Mononuclear cell (primary cell): Measurements from ENCODE around the gene MAP4K5. TPM values are rescaled to one million over a fixed set of nuclear protein-coding genes. Genes with fewer than 3 reads are reported as not detected.
"Not testable (repeated sequence)": the region's sequence is repeated elsewhere in the genome, so short reads cannot be mapped to it uniquely, and the experiment has no call there.

ENCODE experiments used
- H3K27me3 ChIP-seq: 2 replicates; pipeline ENCODE4 v1.6.0; 2011; ENCODE audit warnings: low read length, control low read depth; ENCODE audit not compliant: insufficient read depth
- H3K4me1 ChIP-seq: 2 replicates; pipeline ENCODE4 v1.5.1; 2011; ENCODE audit warnings: mild to moderate bottlenecking, low read length, control low read depth; ENCODE audit not compliant: insufficient read depth
- H3K4me3 ChIP-seq: 2 replicates; pipeline ENCODE4 v1.5.1; 2011; ENCODE audit warnings: mild to moderate bottlenecking, low read length, moderate library complexity
- H3K9me3 ChIP-seq: 2 replicates; pipeline ENCODE4 v1.5.1; 2011; ENCODE audit warnings: low read depth, mild to moderate bottlenecking, control low read depth, low read length
- total RNA-seq: library from RNA; depleted of rRNA; stranded (reverse); fragments of >200 nt; gene quantifications from one replicate; pipeline ENCODE4 v1.2.3, GENCODE V29; 2012

Gene MAP4K5
- total RNA-seq, 1 donor, result 53.0 TPM

- Histone ChIP-seq H3K9me3 (no peaks in the 10 kb centered on the region), H3K27me3 (no peaks in the 10 kb centered on the region), H3K4me1 (peaks cover 33% of the 10 kb centered on the region), H3K4me3 (no peak overlapping the region)
Observed at GRCh38 chr14:50523271-50524041, 8.9 kb downstream of the MAP4K5 start.

- Histone ChIP-seq H3K9me3 (no peaks in the 10 kb centered on the region), H3K27me3 (no peaks in the 10 kb centered on the region), H3K4me1 (peaks cover 33% of the 10 kb centered on the region), H3K4me3 (no peak overlapping the region)
Observed at GRCh38 chr14:50521912-50522341, 10.4 kb downstream of the MAP4K5 start.

GRCh38 chr14:50520947-50521815 lies 11.2 kb downstream of the MAP4K5 start:
- H3K4me3 ChIP-seq, result no peak overlapping the region

GRCh38 chr14:50516091-50516490 lies 16.3 kb downstream of the MAP4K5 start:
- Histone ChIP-seq H3K27me3 (no peaks in the 10 kb centered on the region), H3K4me1 (peaks cover 4% of the 10 kb centered on the region), H3K4me3 (no peak overlapping the region), H3K9me3 (no peaks in the 10 kb centered on the region)

More at GRCh38 chr14:50520947-50521815, 11.2 kb downstream of the MAP4K5 start:
- no peaks in the 10 kb centered on the region for H3K9me3 ChIP-seq
- peaks cover 33% of the 10 kb centered on the region for H3K4me1 ChIP-seq
- H3K27me3 ChIP-seq, result no peaks in the 10 kb centered on the region

GRCh38 chr14:50512463-50512862 lies 19.9 kb downstream of the MAP4K5 start:
- Histone ChIP-seq H3K4me1 (no peaks in the 10 kb centered on the region), H3K9me3 (no peaks in the 10 kb centered on the region), H3K4me3 (no peak overlapping the region), H3K27me3 (no peaks in the 10 kb centered on the region)

GRCh38 chr14:50510157-50510556 lies 22.2 kb downstream of the MAP4K5 start:
- Histone ChIP-seq H3K4me1 (no peaks in the 10 kb centered on the region), H3K9me3 (no peaks in the 10 kb centered on the region), H3K4me3 (no peak overlapping the region), H3K27me3 (no peaks in the 10 kb centered on the region)

- H3K4me3 ChIP-seq, H3K4me1 ChIP-seq, H3K9me3 ChIP-seq, H3K27me3 ChIP-seq: not testable (repeated sequence)
Observed at GRCh38 chr14:50507078-50507477, 25.3 kb downstream of the MAP4K5 start.

GRCh38 chr14:50501642-50502041 lies 30.7 kb downstream of the MAP4K5 start:
- H3K4me3 ChIP-seq, result no peak overlapping the region
- no peaks in the 10 kb centered on the region for H3K9me3 ChIP-seq
- H3K27me3 ChIP-seq, result no peaks in the 10 kb centered on the region
- H3K4me1 ChIP-seq, result no peaks in the 10 kb centered on the region

GRCh38 chr14:50497351-50497750 lies 35.0 kb downstream of the MAP4K5 start:
- Histone ChIP-seq H3K4me1 (no peaks in the 10 kb centered on the region), H3K9me3 (no peaks in the 10 kb centered on the region)

GRCh38 chr14:50489851-50490250 lies 42.5 kb downstream of the MAP4K5 start:
- Histone ChIP-seq H3K4me1 (no peaks in the 10 kb centered on the region), H3K27me3 (no peaks in the 10 kb centered on the region), H3K4me3 (no peak overlapping the region), H3K9me3 (no peaks in the 10 kb centered on the region)

More at GRCh38 chr14:50497351-50497750, 35.0 kb downstream of the MAP4K5 start:
- no peak overlapping the region for H3K4me3 ChIP-seq
- no peaks in the 10 kb centered on the region for H3K27me3 ChIP-seq

- no peaks in the 10 kb centered on the region for H3K9me3 ChIP-seq
- H3K4me1 ChIP-seq, result no peaks in the 10 kb centered on the region
- H3K27me3 ChIP-seq, result no peaks in the 10 kb centered on the region
- no peak overlapping the region for H3K4me3 ChIP-seq
Observed at GRCh38 chr14:50488521-50488920, 43.8 kb downstream of the MAP4K5 start.

GRCh38 chr14:50479041-50479440 lies 53.3 kb downstream of the MAP4K5 start:
- Histone ChIP-seq H3K27me3 (no peaks in the 10 kb centered on the region), H3K4me1 (no peaks in the 10 kb centered on the region), H3K4me3 (no peak overlapping the region), H3K9me3 (no peaks in the 10 kb centered on the region)

GRCh38 chr14:50477760-50478159 lies 54.6 kb downstream of the MAP4K5 start:
- Histone ChIP-seq H3K4me3 (no peak overlapping the region), H3K9me3 (peaks cover 6% of the 10 kb centered on the region), H3K27me3 (no peaks in the 10 kb centered on the region), H3K4me1 (no peaks in the 10 kb centered on the region)

- Histone ChIP-seq H3K4me1 (no peaks in the 10 kb centered on the region), H3K9me3 (peaks cover 22% of the 10 kb centered on the region), H3K4me3 (no peak overlapping the region)
Observed at GRCh38 chr14:50476134-50476533, 56.2 kb downstream of the MAP4K5 start.

GRCh38 chr14:50475460-50475859 lies 56.9 kb downstream of the MAP4K5 start:
- no peaks in the 10 kb centered on the region for H3K27me3 ChIP-seq
- no peak overlapping the region for H3K4me3 ChIP-seq
- no peaks in the 10 kb centered on the region for H3K4me1 ChIP-seq
- peaks cover 28% of the 10 kb centered on the region for H3K9me3 ChIP-seq

More at GRCh38 chr14:50476134-50476533, 56.2 kb downstream of the MAP4K5 start:
- no peaks in the 10 kb centered on the region for H3K27me3 ChIP-seq
